HL-60/S4 treated with phorbol 12-myristate 13-acetate at 8.2 ng/mL for 4 days and 3 days (cell line): ENCODE measurements around the gene MIOX.

Experiments used
- in situ Hi-C: fragments of 300-500 bp; cut with MboI; formaldehyde crosslinking; loops from 2 replicates; pipeline ENCODE4 v1.15.0; 2022; ENCODE audit warnings: low sequenced_read_pairs

The MIOX gene

DNA sequence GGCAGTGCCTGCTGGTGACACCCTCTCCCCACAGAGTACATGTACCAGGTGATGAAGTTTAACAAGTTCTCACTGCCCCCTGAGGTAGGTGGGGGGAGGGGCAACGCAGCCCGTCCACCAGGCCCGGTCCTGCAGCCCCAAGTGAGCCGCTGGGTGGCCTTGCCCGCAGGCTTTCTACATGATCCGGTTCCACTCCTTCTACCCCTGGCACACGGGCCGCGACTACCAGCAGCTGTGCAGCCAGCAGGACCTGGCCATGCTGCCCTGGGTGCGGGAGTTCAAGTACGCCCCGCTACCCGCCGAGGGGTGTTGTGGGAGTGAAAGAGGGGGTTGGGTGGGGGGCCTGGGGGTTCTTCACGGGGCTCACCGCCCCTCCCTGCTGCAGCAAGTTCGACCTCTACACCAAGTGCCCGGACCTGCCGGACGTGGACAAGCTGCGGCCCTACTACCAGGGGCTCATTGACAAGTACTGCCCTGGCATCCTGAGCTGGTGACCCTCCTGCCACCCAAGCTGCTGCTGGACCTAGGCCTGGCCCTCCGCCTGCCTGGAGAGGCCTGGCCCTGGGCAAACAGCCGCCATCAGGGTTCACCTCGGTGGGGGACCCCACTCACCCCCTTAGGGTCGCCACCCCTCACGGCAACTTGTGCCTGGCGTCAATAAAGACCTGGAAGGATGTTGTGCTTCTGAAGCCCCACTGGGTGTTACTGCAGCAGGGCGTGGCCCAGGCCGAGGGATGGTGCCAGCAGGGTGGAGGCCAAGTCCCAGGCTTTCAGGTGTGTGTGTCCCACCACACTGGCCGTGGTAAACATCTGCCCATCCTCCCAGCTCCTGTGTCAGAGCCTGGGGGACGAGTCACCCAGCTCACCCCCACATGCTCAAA lies 2.9 kb downstream of the MIOX start:
- in situ Hi-C loops: no loop called here

DNA sequence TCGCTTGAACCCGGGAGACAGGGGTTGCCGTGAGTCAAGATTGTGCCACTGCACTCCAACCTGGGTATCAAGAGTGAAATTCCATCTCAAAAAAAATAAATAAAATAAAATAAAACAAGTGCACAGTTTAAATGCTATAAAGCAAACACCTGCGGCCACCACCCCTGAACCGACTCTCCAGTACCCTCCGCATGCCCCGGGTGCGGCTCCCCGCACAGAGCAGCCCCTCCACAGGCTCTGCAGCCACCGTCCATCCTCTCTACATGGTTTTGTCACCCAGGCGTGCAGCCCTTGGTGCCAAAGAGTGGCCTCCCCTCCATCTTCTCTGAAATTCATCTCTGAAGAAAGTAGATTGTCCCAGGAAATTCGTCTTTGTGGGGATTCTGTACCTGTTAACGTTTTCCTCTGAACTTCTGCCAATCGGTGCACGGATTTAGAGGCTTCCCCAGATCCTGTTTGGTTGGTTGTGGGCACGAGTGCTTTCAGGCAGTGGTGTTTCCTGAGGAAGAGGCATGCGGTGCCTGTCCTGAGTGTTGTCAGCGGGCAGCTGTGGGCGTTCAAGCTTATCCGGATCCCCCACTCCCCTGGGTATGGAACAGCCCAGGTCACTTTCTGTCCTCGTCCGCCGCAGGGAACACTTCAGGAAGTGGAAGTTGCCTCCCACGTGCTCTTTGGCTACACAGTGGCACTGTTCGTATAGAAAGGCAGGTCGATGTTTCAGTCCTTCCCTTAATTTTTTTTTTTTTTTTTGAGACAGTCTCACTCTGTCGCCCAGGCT lies 4.1 kb downstream of the MIOX start:
- in situ Hi-C loops: no loop called here

DNA sequence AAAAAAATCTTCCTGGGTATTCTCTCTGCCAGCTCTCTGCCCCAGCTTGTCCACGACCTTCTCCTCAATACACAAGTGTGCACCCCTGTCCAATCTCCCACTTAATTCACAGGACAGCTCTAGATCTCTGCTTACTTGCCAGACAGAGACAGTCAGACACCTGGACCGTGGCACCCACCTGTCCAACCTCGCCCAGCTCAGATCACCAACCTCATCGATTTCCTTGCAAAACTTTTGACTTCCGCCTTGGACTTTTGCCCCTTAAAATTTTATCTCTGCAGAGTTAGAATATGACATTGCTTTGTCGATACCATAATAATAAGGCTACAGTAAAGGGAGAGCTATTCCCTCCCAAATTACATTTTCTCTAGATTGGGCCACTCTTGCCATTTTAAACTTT lies 10.4 kb downstream of the MIOX start:
- in situ Hi-C loops: no loop called here

DNA sequence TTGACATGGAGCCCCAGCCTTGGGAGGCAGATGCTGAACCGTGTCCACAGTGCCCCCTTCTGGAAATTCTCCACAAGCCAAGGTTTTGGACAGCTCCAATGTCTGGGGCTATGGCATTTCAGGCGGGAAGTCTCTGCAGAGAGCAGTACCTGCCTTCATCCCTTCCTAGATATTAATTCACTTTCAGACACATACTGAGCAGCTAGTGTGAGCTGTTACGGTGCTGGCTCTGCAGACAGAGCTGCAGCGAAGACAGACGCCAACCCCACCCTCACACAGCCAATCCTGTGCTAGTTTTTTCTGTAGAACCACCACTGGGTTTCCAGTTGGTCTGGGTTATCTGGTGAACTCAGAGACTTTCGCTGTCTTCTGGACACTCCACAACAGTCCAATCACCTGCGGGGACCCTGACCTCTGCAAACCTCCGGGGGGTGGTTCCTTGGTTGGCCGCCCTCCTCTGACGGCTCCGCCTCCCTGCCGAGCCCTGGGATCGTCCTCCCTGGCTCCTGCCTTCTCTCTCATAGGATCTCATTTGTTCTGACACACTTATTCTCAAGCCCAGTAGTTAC lies 11.7 kb downstream of the MIOX start:
- in situ Hi-C loops: no loop called here

DNA sequence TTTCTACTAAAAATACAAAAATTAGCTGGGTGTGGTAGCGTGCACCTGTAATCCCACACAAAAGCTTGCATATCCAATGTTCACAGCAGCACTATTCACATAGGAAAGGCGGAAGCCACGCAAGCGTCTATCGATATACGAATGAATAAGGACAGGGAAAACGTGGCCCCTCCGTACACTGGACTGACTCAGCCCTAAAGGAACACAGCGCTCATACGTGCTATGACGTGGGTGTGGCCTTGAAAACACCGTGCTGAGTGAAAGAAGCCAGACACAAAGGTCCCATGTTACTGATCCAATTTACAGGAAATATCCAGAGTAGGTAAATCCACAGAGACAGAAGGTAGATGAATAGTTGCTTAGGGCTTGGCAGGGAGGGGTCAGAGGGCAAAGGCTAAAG lies 13.8 kb downstream of the MIOX start:
- in situ Hi-C loops: no loop called here

DNA sequence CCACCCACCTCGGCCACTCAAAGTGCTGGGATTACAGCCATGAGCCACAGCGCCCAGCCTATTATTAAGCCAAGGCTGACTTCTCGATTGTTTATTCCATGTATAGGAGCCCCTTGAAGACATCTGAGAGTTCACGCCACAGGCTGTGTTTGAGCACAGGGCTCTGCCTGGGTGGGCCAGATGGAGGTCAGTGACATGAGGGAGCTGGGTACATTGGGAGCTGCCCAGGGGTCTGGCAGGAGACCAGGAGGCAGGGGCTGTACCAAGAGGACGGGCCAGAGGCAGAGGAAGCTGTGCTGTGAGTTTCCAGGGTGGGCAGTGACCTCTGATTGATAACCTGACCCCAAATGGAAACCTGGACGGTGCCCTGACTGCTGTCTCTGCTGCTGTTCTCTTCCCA lies 15.4 kb downstream of the MIOX start:
- in situ Hi-C loops: no loop called here

DNA sequence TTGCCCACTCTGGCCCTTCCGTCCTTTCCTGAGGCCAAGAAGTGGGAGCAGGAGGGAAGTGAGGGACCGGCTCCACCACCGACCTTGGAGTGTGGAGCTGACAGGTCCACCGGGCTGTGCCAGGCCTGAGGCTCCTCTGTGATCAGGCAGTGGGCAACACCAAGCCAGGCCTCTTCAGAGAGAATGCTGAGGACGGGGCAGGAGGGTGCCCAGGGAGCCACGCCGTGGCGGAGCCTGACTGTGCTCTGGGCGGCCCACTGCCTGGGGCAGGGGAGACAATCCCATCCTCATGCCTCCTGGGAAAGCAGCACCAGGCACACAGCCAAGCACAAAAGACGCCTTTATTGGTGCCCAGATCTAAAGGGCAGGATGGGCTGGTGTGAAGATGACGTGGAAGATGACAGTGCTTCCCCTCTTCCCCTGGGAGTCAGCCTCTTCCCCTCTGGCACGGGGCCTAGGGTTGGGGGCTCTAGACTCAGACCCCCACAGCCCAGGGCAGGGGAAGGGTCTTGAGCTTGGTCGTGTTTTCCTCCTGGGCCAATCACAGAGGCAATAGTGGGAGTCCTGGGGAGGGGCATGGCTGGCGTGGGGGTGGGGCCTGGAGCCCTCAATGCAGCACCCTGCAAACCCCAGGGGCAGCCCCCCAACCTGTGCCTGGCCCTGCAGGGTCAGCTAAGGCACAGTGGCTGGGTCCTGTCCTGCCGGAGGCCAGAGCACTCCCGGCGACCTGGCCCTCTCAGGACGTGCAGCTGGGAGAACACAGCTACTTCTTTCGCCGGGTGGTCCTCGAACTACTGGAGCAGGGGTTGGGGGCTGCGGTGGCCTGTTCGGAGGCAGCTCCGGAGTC lies 16.2 kb downstream of the MIOX start:
- in situ Hi-C loops: no loop called here

DNA sequence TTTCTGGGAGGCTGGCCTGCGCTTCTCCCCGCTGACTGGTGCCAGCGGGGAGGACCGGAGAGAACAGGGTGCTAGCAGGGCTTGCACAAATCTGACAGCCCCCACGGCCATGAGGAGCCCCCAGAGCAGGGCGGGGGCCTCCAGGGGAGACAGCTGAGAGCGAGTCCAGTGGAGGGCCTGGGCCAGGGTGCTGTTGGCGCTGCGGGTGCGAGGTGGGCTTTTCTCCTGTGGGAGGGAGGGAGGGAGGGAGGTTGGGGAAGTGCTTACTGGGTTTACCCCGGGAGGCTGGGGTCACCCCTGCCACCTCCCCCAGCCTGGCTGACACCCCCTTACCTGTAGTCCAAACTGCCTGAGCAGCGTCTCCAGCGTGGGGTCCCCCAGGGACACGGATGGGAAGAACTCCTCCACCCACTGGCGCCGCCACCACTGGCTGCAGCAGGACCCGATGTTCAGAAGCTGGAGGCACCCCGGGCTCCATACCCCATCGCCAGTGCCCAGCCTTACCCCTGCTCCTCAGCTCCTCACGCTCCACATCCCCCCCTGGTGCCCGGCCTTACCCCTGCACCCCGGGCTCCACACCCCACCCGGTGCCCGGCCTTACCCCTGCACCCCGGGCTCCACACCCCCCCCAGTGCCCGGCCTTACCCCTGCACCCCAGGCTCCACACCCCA lies 17.0 kb downstream of the MIOX start:
- in situ Hi-C loops: no loop called here

DNA sequence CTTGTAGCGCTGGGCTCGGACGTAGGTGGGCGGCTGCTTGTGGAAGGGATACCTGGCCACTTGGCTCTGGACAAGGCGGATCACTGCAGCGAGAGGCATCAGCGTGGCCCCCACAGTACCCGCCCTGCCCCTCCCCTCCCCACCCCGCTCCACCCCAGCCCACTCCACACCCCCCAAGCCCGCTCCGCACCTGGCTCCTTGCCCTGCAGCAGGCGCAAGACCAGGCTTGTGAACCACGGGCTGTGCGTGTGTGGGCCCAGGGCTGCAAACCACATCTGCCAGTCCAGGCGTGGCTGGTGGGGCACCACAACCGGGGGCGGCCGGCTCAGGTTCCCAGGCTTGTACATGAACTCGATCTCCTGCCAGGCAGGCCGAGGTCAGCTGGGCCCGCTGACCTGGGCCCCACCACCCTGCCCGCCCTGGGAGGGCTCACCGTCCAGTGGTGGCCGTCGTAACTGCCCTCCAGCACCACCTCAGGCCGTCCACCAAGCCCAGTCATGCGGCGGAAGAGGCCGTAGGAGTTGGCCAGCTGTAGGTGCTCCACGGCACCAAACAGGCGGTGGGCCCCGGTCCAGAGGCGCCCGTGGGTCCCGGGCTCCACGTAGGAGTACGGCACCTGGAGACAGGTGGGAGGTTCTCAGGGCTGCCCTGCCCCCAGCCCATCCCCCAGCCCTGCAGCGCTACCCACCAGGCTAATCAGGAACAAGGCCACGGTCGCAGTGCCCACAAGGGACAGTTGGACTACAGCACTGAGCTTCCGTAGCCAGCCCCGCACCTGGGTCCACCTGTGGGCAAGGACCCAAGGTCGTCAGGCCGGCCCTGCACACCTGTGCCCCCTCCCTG lies 17.9 kb downstream of the MIOX start:
- in situ Hi-C loops: no loop called here

DNA sequence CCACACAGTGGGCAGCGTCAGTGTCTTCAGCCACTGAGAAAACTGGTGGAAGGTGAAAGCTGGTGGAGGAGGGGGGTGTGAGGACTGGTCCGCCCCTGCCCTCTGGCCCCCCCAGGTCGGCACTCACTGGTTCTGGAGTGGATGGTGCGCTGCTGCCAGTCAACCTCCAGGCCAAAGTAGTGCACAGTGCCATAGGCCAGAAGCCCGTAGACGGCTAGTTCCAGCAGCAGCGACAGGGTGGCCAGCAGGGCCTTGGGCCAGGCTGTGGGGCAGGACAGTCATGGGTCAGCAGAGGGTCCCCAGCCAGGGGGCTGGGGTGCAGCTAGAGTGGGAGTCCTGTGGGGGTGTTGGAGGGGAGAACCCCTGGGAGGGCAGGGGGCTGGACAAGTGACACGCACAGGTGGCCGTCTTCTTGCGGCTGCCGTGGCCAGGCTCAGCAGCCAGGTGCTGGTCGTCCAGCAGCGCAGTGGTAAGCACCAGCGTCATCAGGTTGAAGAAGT lies 18.7 kb downstream of the MIOX start:
- in situ Hi-C loops: no loop called here

DNA sequence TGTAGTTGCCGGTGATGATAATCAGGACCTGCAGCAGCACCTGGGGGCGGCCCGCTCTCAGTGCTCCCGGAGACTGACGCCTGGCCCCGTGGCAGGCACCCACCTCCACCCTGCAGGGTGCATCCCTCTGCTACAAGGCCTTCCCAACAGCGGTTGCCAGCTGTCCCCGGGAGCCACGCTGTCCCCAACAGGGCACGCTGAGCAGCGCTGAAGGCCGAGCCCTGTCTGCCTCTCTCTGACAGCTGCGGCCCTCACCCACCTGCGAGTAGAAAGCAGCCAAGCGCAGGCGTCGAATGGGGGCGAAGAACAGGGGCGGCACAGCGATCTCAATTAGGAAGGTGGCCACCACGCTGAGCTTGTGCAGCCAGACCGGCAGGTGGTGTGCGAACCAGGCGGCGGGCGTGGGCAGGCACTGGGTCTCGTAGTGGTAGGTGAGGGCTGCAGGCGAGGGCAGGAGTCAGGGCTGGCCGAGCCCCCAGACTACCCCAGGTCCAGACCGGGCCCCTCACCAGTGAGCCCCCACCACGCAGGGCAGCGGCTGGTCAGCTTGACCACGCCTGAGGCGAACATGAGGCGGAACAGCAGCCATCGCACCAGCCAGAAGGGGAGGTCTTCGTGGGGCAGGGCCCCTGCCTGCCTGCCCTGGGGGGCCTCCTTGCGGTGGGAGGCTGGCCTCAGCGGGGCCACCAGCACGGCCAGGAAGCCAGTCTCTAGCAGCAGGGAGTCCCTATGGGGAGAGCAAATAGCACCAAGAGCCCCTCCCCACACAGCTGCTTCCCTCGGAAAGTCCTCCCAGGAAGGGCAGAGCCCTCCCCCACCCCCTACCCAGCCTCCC lies 19.3 kb downstream of the MIOX start:
- in situ Hi-C loops: no loop called here

DNA sequence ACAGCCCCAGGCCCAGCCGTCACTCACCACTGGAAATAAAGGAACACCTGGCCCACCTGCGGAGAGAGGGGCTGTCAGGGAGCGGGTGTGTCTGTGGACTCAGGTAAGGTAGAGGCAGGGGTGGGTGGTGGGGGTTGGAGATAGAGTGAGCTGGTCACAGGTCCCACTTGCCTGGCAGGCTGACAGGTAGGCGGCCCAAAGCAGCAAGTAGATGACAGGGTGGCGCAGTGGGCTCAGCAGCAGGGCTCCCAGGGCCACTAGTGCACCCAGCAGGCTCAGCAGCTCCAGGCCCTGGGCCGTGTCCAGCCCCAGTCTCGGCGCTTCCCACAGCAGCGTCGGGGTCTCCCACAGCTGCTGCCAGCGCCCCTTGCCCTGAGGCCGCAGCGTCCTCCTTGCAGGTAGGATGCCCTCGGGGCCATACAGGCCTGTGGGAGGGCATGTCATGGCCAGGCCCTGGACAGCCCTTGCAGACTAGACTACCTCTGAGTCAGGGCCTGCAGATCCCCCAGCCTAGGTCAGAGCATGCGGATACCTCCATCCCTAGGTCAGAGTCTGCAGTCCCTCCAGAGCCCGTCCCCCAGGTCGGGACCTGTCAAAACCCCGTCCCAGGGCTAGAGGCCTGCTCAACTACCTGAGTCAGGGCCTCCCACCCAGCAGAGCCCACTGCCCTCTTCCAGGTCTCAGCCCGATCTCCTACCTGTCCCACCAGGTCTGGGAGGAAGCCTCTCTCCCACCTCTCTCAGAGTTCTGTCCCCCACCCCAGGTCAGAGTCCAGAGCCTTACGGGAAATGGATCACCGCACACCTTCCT lies 20.2 kb downstream of the MIOX start:
- in situ Hi-C loops: no loop called here

DNA sequence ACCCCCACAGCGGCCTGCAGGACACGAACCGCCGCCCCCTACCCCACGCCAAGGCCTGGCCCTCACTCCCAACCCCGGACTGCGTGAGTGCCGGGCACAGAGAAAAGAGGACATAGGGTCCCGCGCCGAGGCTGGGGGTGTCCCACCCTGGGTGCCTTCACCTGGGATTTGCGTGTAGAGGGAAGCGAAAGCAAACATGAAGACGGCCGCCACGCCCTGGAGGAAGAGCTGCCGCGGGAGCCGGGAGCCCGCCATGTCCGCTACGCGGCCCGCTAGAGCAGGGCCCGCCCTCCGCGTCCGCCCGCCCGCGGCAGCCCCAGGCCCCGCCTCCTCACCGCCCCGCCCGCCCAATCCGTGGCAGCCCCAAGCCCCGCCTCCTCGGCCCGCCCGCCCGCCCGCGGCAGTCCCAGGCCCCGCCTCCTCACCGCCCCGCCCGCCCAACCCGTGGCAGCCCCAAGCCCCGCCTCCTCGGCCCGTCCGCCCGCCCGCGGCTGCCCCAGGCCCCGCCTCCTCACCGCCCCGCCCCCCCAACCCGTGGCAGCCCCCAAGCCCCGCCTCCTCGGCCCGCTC lies 20.8 kb downstream of the MIOX start, which contains the start of gene LMF2:
Gene LMF2 (minus strand): TSS at position 282 of the 570 bp plus-strand sequence. CDS start 27 bp downstream, at position 255.
- in situ Hi-C loops: no loop called here

DNA sequence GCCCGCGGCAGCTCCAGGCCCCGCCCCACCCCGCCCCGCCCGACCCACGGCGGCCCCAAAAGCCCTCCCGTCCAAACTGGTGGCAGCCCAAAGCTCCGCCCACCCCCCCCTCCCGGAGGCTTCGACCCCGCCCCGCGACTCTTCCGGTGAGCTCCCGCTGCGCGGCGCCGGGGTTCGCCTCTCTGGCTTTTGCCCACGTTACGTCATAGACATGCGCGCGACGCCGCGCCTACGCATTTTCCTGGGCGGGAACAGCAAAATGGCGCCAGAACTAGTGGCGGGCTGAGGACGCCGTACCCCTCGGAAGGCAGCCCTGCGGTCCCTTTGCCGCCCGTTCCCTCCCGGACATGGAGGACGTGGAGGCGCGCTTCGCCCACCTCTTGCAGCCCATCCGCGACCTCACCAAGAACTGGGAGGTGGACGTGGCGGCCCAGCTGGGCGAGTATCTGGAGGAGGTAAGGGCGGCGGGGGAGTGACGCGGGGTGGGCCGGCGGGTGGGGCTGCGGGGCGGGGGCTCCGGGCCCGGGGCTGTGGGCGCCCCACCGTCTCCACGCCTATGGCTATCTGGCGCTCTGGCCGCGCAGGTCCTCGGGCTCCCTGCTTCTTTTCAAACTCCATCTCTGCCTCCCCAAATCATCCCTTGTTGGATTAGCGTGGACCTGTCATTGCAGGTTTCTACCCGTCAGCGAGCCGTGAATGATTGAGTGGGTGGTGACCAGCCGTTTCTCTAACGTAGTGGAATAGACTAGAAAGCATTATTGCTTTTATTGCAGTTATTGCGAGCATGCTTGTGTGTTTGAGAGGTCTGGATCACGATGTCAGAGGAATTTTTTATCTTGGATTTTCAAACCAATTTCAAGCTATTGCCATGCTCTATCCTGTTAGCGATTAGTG lies 21.6 kb downstream of the MIOX start, which contains the start of gene NCAPH2:
Gene NCAPH2 (plus strand): TSS at position 234 of the 894 bp plus-strand sequence. CDS start 114 bp downstream, at position 348.
- in situ Hi-C loops: no loop called here

DNA sequence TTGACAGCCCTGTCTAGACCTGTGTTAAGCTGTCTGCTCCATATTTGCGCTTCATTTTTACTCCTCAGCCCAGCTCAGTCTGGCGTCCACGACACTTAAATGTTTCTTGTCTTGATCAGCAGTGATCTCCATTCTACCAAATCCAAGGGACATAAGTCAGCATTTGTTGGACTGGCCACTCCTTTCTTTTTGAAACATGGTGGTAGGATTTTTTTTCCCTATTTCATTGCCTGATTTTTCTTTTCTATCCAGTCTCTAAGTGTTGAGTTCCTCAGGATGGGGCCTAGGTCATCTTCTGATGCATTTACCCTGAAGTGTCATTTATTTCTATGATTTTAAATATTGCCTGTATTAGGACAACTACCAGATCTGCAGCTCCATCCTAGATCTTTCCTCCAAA lies 22.2 kb downstream of the MIOX start:
- in situ Hi-C loops: no loop called here

DNA sequence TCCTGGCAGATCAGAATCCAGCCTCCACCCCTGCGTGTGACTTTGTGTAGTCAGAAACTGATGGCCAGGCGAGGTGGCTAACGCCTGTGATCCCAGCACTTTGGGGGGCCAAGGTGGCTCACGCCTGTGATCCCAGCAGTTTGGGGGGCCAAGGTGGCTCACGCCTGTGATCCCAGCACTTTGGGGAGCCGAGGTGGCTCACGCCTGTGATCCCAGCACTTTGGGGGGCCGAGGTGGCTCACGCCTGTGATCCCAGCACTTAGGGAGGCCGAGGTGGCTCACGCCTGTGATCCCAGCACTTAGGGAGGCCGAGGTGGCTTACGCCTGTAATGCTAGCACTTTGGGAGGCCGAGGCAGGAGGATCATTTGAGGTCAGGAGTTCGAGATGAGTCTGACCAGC lies 26.5 kb downstream of the MIOX start:
- in situ Hi-C loops: no loop called here
